Stimulated activated CD4-positive, alpha-beta T cell treated with anti-CD3 and anti-CD28 coated beads, Interleukin-4, amount 100 ng/mL, for 24 hours (primary cell): Measurements from ENCODE around the gene NELFCD.
"Not testable (repeated sequence)": the region's sequence is repeated elsewhere in the genome, so short reads cannot be mapped to it uniquely, and the experiment has no call there.

ENCODE experiments used
- DNase-seq: peaks from one replicate; pipeline ENCODE4 v3.0.0-alpha.2; 2020

The NELFCD gene

GRCh38 chr20:59010995-59011873 lies 30.2 kb downstream of the NELFCD start:
- DNase-seq, result no peak

GRCh38 chr20:59011874-59012157 lies 30.8 kb downstream of the NELFCD start:
- not testable (repeated sequence) for DNase-seq

GRCh38 chr20:59013031-59013951 lies 32.2 kb downstream of the NELFCD start:
- no peak for DNase-seq

- no peak for DNase-seq
Measured at GRCh38 chr20:59013959-59014608, 33.0 kb downstream of the NELFCD start.

GRCh38 chr20:59014680-59015389 lies 33.8 kb downstream of the NELFCD start:
- no peak for DNase-seq

- DNase-seq, result no peak
Measured at GRCh38 chr20:59015411-59015810, 34.4 kb downstream of the NELFCD start.

- no peak for DNase-seq
Measured at GRCh38 chr20:59015812-59016711, 35.0 kb downstream of the NELFCD start.

- DNase-seq, result peak; percentile 34
Measured at GRCh38 chr20:59016795-59017492, 35.9 kb downstream of the NELFCD start.

GRCh38 chr20:59017493-59018231 lies 36.6 kb downstream of the NELFCD start:
- no peak for DNase-seq

- DNase-seq, result no peak
Measured at GRCh38 chr20:59018817-59019216, 37.8 kb downstream of the NELFCD start.

GRCh38 chr20:59019217-59019616 lies 38.2 kb downstream of the NELFCD start, which contains the start of gene TUBB1:
TSS of gene TUBB1 (plus strand) at chr20:59019429. CDS start at chr20:59019523, 94 bp downstream.
- no peak for DNase-seq

- DNase-seq, result no peak
Measured at GRCh38 chr20:59020938-59021551, 40.0 kb downstream of the NELFCD start.

GRCh38 chr20:59022754-59023153 lies 41.7 kb downstream of the NELFCD start:
- no peak for DNase-seq

GRCh38 chr20:59023616-59024015 lies 42.6 kb downstream of the NELFCD start:
- DNase-seq, result no peak

- no peak for DNase-seq
Measured at GRCh38 chr20:59024111-59024530, 43.1 kb downstream of the NELFCD start.

- no peak for DNase-seq
Measured at GRCh38 chr20:59025086-59025485, 44.0 kb downstream of the NELFCD start.

- no peak for DNase-seq
Measured at GRCh38 chr20:59025511-59025910, 44.5 kb downstream of the NELFCD start.

- no peak for DNase-seq
Measured at GRCh38 chr20:59026904-59027740, 46.1 kb downstream of the NELFCD start.
